ENCODE results near the gene PDPN.

Gene PDPN

DNA sequence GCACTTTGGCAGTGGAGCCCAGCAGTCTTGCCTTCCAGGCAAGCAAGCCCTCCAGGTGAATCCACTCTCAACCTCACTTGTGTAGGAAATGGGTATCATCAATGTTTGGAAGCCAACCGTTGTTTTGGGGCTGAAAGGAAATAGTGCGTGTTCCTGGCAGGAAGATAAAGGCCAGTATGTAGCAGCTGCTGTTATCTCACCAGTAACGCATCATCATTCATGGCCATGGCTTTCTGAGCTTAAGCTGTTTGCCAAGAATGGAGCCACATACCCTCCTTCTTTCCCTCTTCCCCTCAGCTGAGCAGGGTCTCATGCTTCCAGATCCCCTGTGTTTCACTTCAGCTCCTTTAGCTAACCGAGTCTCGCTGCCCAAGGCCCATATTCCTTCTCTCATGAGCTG lies 2.2 kb upstream of the PDPN start:
- no peak for DNase-seq

DNA sequence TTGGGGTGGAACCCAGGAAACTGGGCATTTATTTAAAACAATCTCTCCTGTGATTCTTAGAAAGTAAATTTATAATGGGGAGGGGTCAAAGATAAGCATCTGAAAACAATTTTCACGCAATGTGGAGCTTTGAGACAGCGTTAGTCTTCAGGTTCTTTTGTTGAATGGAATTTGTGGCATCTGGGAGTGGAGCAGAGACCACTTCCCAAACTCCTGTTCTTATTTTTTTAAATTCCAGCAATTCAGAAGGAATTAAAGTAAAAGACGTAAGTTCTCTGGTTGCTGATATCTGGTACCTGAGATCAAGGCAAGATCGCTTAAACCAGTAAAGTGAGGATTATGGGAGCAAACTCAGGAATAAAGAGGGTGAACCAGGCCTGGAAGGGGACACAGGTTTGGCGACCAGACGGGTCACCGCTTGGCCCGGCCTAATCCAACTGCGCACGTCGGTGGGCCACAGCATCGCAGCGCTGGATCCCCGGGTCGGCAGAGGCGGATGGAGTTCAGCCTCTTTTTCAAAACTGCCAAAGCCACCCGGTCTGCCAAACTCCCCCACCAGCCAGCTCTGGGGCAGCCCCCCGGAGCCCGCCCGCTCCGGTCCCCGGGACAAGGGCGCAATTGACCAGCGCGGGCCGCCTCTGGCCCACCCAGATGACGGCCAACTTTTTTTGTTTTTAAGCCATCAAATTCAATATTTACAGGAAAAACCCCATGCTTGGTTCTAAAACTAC lies 754 bp upstream of the PDPN start:
- no peak for DNase-seq

DNA sequence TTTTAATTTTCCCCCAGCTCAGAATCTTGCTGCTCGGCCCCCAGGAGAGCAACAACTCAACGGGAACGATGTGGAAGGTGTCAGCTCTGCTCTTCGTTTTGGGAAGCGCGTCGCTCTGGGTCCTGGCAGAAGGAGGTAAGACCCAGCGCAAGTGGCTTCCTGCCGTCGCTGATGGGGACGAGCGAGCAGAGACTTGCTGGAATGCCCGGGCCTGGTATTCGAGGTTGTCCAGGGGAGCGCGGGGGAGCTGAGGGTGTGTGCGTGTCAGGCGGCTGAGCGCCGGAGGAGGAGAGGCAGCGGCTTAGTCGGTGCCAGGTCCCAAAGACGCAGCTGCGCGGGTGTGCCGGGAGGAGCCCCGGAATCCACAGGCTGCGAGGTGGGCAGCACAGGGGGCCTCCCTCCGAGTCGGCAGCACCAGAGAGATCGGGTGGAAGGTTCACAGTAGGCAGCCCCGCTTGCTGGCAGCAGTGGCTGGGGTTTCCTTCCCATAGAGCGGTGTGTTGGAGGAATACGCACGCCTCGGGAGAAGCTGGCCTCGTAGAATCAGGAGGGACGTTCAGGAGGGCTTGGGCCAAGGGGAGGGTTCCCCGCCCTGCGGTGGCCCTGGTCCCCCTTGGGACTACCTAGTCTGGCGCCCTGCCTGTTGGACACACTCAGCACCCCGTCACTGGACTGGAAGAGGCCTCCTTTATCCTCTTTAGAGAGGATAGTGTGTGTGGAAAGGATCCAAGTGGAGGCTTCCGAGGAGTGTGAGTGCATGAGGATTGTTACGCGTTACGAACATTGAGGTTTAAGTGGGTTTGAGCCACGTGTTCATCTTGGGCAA lies 547 bp downstream of the PDPN start:
- DNase-seq = no peak

DNA sequence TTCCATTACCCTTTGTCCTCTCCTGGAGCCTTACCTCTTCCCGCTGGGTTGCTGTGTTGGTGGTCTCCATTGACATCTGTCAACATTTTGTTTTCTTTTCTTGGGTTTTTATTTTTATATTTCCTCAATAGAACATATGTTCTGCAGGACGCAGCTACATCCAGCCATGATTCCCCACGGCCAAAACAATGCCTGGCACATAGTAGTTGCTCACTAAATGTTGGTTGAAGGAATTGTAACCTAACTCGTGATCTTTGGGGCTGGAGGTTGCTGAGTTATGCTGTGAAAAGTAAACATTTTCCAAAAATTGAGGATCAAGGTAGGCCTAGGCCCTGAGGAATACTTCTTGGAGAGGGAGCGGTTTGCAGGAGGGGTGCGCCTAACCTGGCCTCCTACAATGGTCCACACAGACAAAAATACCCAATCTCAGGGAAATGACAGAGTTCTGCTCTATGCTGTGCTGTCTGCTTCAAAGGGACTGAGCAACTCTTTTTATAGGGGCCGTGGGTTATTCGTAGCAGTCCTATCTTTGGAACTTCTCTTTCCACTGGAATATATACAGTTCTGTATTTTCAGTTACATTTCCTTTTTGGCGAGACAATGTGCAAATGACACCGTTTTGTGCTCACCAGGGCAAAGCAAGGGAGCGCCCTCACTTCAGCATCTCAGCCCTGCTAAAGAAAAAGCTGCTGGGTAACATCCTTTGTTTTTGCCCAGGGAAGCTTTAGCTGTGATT lies 1.4 kb downstream of the PDPN start:
- no peak for DNase-seq

DNA sequence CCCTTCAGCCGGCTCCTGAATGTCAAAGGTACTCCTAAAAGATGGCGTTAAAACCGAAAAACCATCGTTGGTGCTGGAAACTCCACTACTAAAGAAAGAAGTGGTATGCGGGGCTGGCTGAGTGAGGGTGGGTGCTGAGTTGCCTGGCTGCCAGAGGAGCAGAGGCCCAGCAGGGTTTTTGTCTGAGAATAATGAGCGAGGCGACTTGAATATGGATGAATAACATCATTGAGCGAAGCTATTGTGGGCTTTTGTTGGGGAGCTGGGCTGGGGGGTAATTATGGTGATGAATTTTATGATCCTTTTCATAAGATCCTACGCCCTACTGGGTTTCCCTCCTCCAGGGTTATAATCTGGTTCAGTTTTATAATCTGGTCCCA lies 2.0 kb downstream of the PDPN start:
- DNase-seq = no peak

DNA sequence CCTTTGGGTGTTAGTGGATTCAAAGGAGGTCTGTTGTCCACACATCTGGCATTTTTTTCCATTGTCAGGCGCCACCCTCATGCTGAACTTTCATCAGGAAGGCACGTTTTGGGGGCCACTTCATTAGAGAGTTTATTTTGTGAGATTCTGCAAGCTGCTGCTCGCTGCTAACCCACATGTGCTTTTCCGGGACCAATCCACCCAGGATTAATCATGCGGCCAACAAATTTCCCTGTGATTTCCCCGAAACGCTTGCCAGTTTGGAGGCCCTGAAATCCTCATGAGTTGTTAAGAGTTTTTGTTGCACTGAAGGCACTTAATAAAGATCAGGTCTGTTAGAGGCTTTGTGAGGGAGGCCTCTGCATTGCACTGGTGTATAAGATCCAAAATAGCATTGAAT lies 2.4 kb downstream of the PDPN start:
- DNase-seq = no peak

DNA sequence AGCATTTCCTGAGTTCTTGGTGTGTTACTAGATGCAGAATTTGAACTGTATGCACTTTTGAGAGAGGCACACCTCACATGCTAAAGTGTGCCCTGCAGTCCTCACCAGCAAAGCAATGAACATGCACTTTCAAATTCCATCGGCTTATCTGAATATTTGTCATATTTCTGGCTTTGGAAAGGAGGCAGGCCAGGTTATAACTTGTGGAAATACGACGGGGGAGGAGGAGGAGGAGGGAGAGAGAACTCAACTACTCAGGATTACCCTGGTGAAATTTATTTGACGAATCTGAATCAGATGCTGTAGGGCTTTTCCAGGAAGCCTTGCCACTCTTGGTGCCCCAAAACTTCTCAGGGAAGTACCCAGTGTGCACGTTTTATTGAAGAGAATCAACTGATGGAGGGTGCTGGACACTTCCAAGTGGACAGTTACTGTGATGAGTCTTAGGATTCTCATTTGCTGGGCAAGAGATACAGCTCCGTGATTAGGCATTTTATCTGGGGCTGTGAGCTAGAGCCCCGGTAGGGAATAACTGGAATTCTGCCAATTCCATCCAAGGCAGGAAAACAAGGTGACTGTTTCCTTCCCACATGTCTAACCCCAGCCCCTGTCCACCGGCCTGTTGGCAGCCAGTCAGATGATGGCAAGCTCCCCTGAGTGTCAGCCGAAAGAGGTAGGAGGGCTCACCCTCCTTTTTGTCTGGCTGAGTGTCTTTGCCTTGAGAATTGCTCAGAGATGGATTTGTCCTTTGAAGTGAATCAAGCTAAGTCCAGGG lies 3.8 kb downstream of the PDPN start:
- no peak for DNase-seq

DNA sequence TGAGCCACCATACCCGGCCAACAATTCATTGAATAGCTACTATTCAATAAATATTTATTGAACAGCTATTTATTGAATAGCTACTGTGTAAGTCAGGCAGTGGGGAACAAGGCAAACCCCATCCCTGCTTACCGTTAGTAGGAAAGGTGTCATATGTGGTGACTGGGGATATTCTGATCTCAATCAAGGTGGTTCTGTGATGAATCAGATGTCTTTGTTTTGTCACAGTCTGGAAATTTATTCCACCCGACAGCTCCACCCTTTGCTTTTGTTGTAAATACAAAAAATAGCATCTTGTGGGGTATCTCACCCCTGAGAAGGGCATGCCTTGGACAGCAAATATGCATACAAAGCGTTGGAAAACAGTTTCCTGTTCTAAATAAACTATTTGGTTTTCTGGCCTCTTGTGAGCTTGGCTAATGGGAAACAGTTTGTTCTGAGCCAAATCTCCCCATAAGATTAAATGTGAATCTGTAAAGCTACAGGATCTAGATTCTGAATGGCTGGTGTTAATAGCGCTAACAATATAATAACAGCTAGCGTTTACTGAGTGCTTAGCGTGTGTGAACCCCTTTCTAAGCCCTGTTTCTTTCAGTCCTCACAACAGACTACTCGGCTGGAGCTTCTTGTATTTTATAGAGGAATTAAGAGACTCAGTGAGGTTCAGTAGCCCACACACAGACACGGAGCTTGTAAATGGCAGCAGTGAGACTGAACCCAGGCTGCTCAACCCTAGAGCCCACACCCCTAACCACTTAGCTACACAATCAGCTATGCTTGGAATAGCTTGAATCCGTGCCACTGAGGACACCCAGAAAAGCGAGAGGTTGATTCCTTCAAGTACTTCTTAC lies 5.5 kb downstream of the PDPN start:
- no peak for DNase-seq

DNA sequence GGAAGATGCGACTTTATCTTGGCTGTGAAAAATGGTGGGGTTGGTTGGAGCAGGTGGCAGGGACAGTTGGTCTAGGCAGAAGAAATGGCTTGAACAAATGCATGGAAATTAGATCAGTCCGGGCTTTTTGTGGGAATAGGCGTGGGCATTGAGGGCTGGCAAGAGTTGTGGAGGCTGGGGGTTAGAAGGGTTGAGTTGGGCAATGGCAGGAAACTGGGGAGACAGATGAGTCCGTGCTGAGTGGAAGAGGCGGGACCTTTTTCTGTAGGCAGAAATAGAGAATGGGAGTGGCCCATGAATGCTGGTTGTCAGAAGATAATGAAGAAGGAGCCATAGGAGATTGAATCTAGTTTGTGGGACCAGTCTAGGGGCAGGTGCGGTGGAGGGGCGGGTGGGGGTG lies 6.9 kb downstream of the PDPN start:
- no peak for DNase-seq

DNA sequence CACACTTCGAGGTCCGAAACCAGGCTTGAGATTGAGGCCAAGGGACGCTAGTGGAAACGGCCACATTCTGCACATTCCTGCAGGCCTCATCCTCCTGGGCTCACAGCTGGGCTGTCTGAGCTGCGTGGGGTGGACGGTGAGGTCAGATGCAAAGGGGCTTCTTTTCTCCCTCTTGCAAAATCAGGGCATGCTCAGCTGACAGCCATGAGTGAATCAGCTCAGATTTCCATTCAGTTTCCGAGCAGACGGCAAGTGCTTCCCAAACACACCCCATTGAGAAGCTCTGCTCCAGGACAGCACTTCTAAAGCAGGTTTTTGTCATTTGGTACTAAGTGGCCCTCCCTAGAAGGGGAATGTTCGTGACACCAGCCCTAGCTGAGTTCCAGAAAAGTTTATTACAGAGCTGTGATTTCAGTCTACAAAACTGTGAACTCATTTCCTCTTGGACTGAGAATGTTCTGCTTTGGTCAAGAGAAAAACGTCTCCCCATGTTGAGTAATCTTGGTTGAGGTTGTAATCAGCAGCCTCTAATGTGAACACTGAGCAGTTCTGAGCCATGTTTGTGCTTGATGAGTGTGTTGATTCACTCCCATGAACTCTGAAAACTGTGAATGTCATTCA lies 10.0 kb downstream of the PDPN start:
- no peak for DNase-seq

DNA sequence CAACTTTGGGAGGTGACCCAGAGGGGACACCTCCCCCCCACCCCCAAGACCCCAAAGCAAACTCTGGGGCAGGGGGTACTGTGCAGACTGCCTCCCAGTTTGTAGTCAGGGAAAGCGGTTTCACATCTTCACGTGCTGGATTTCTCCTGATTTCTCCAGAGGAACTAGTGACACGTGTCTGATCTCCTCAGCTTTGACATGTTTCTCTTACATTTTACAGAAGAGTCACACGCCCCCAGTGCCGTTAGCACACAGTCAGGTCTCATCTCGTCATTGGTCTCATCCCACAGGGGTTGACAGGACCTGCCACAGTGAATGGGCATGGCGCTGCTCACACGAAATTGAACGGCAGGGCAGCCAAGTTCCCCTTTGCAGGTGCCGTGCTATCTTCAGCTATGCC lies 11.8 kb downstream of the PDPN start:
- no peak for DNase-seq

DNA sequence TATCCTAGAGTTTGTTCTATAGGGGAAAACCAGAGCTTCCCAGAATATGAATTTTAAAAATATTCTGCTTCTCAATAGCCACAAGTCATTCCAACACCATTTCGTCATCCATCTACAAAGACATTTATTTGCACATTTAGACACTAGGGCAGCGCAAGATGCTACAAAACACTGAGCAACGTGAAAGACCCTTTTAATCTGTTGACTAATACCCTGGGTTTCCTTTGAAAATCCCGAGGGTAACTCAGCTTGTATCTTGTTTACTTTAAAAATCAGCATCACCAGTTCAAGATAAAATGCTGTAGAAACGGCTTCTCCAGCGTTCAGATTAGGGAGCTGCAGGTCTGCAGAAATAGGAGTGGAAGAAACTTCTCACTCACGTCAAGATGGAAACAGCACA lies 13.5 kb downstream of the PDPN start:
- DNase-seq = no peak

DNA sequence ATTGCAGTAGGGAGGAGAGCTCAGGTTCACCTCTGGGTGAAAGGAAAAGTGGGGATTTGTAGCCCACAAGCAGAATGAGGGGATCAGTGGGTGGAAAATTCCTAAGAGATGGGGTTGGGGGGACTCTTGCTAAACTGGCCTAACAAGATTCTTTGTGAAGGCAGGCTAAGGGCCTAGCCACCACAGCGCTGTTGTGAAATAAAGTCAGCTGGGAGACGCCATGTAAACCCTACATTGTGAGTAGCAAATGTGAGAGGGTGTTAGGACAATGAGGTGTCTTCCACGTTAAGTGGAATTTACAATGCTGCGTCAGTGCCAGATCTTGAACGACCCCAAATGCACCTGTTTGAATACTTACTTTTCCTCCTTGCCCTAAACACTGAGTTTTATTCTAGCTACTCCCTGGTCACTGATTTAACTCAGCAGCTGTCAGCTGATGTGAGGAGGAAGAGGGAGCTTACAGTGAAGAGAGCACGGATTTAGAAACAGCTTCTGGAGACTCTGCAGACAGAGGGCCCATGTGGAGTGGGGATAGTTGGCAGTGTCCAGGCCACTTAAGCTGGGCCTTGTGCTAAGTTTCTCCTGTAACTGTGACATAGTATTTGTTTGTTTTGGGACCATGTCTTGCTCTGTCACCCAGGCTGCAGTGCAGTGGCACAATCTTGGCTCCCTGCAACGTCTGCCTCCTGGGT lies 17.3 kb downstream of the PDPN start:
- no peak for DNase-seq

DNA sequence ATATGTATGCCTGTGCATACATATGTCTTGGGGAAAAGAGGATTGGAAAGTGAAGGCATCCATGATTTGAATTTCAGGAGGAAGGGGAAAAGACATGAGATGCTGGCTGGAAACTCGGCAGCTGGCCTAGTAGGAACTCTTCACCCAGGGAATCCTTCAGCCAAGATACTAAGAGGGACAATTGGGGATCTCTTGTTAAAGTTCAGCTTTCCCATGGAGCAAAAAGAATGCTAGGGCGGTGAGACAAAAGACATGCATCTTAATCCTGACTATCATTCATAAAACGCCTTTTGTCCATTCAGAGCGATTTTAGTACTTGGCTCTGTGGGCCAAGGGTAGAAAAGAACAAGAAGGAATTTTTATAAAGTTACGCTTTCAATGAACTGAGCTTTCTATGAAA lies 20.5 kb downstream of the PDPN start:
- no peak for DNase-seq

DNA sequence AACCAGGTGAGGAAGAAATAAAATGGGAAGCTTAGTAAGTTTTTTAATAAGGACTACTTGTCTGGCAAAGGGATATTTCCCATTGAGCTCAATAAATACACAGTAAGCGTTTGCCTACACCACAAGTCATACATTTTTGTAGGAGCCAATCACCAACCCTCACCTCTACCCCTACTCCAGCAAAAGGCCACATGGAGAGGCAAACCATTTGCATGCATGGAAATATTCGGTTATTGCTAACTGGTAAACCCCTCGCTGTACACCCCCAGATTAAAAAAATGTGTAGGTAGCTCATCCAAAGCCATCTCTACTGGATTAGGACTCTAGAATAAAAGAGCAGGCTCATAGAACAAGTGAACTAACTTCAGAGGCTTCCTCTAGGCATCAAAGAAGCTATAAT lies 21.1 kb downstream of the PDPN start:
- DNase-seq = no peak

DNA sequence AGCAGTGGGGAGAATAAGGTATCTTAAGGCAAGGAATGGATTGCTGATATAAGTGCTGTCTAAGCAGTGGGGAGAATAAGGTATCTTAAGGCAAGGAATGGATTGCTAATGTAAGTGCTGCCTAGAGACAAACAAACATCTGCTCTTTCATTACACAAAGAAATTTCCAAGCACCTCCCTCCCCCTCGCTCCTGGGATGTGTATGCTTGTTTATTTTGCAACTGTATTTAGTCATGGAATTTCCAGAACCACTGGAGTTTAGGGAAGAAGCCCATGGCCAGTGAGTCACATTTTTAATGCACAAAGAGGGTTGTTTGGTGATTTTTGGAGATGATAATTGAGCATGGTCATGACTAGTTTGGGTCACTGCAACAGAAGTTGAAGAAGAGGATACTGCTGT lies 21.5 kb downstream of the PDPN start:
- DNase-seq = no peak

DNA sequence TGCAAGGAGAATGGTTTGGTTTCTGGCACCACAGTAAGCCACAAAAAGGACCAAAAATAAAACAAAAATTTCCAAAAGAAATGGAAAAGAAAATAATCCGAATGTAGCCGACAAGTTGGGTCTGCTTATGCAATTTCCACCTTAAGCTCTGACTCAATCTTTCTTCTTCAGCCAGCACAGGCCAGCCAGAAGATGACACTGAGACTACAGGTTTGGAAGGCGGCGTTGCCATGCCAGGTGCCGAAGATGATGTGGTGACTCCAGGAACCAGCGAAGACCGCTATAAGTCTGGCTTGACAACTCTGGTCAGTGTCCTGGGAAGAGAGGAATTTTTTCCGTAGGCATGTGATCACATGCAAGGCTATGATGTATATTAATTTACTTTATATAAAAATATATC lies 23.4 kb downstream of the PDPN start:
- DNase-seq = no peak

DNA sequence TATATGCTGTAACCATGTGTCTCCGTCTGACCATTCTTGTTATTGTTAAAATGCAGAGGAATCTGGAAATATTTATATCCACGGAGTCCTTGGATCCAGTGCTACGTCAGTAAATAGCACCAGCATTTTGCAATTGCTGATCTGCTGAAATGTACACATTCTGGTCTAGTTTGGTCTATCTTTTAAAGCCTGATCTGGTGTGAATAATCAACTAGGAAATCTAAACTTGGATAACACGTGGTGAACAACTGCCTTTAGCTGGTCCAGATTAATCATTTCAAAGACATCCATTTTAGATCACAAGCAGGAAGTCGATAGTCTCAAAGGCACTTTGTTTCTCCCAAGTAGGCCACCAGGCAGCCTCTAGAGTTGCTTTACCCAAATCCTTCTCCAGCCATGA lies 32.6 kb downstream of the PDPN start:
- no peak for DNase-seq

DNA sequence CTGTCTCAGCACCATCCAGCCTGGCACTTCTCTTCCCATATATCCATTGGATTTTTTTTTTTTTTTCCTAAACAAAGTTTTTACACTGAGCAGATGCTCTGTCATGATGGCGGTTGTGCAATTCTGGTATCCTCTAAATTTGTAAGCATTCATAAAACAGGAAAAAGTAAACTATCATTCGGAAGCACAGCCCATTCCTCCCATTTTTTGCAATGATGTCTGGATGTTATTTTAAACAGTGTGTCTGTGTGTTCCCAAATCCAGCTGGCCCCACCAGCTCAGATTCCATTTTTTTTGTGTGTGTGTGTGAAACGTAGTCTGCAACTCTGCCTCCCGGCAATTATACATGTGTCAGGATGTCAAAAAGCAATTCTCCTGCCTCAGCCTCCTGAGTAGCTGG lies 33.5 kb downstream of the PDPN start:
- DNase-seq = no peak

DNA sequence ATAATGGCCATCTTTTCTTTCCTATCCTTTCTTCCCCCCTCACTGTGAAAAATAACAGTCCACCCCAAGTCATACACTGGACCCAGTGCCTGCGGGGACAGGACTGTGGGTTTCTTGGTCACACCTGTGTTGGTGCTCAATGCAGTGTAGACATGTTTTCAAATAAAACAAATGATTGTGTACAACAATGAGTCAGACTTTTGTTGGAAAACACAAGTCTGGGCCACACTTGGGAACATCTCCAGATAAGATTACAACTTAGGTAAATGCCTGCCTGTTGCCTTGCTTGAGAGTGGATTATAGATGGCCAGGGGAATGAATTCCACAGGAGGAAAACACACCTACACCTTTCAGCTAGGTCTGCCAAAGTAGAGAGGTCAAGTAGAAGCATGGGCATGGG lies 34.1 kb downstream of the PDPN start:
- no peak for DNase-seq

DNA sequence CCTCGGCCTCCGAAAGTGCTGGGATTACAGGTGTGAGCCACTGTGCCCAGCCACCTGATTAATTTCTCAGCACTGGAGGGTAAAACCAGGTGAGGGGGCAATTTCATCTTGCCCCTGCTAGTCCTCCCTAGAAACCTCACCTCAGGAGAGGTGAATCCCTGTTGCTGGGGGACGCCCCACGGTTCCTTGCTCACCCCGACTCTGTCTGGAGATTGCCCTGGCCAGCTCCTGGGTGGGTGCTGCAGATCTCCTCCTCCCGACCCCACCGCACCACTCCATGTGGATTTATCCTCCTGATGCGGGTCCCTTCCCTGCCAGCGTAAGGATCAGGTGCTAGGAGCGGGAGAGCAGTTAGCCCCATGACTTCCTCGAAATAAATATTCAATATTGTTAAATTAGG lies 34.9 kb downstream of the PDPN start:
- DNase-seq = no peak

Measured in CD4-positive, alpha-beta T cell treated with Interleukin-17A for 4 hours (primary cell).